ENCODE data around the gene PIK3R6. TPM values are rescaled to one million over a fixed set of nuclear protein-coding genes. Genes with fewer than 3 reads are reported as not detected.

The PIK3R6 gene
- total RNA-seq, 4 donors from 2014 or later: 0.88 to 14.9 (median 2.8) TPM

DNA sequence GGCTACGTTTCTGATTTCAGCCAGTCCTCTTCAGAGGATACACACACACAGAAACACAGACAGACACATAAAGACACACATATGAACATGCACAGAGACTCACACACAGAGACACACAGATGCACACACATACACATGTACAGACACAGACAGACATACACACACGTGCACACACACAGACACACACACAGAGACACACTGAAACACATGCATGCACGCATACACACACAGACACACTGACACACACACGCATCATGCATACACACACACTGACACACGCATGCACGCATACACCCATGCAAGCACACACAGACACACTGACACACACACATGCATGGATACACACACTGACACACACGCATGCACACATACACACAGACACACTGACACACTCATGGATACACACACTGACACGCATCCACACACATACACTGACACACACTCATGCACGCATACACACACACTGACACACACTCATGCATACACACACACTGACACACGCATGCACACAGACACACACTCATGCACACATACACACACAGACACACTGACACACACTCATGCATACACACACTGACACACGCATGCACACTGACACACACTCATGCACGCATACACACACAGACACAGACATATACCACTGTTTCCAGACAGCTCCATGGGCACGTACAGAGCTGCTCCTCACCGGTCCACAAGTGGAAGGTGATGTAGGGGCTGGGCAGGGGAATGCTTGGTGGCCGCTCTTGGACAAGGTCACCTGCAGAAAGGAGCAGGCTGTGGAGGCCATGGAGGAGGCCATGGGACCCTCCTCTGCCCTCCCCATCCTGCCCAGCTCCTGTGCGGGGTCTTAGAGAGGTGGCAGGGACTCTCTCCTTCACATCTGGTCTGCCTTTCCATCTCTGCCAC, 38.2 kb downstream of the PIK3R6 start:
- Histone ChIP-seq H3K4me1 (no peaks in the 10 kb centered on the region), H3K9me3 (no peaks in the 10 kb centered on the region), H3K36me3 (no peaks in the 10 kb centered on the region), H3K27ac (no peak overlapping the region), H3K27me3 (peaks cover 0 to 4% of the 10 kb centered on the region in 2 donors), H3K4me3 (no peak overlapping the region)
- TF ChIP-seq, protein P1, sequence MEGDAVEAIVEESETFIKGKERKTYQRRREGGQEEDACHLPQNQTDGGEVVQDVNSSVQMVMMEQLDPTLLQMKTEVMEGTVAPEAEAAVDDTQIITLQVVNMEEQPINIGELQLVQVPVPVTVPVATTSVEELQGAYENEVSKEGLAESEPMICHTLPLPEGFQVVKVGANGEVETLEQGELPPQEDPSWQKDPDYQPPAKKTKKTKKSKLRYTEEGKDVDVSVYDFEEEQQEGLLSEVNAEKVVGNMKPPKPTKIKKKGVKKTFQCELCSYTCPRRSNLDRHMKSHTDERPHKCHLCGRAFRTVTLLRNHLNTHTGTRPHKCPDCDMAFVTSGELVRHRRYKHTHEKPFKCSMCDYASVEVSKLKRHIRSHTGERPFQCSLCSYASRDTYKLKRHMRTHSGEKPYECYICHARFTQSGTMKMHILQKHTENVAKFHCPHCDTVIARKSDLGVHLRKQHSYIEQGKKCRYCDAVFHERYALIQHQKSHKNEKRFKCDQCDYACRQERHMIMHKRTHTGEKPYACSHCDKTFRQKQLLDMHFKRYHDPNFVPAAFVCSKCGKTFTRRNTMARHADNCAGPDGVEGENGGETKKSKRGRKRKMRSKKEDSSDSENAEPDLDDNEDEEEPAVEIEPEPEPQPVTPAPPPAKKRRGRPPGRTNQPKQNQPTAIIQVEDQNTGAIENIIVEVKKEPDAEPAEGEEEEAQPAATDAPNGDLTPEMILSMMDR (IDR thresholded peaks at IDR 0.05): no peak
- TF ChIP-seq POLR2A (IDR thresholded peaks at IDR 0.05): no peak
- DNase-seq: no peak

DNA sequence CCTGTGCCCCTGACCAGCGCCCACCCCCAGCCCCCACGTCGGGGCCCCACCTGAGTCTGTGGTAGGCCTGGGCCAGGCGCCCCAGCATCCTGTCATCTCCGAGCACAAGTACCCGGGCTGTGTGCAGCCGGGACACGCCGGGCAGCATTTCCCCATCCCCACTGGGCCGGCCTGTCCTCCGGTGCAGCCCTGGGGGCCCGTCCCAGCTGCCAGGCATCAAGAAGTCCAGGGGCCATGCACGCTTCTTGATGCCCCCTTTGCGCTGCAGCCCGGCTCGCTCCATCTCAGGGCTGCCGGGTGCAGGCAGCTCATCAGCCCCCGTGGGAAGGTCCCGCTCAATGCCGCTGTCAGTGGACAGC, 39.0 kb downstream of the PIK3R6 start:
- no peak overlapping the region for H3K4me3 ChIP-seq
- TF ChIP-seq POLR2A (IDR thresholded peaks at IDR 0.05): no peak
- TF ChIP-seq, protein P1 (IDR thresholded peaks at IDR 0.05): no peak
- no peaks in the 10 kb centered on the region for H3K4me1 ChIP-seq
- H3K36me3 ChIP-seq: no peaks in the 10 kb centered on the region
- H3K9me3 ChIP-seq: no peaks in the 10 kb centered on the region
- no peak overlapping the region for H3K27ac ChIP-seq
- peaks cover 0 to 4% of the 10 kb centered on the region in 2 donors for H3K27me3 ChIP-seq
- no peak for DNase-seq

DNA sequence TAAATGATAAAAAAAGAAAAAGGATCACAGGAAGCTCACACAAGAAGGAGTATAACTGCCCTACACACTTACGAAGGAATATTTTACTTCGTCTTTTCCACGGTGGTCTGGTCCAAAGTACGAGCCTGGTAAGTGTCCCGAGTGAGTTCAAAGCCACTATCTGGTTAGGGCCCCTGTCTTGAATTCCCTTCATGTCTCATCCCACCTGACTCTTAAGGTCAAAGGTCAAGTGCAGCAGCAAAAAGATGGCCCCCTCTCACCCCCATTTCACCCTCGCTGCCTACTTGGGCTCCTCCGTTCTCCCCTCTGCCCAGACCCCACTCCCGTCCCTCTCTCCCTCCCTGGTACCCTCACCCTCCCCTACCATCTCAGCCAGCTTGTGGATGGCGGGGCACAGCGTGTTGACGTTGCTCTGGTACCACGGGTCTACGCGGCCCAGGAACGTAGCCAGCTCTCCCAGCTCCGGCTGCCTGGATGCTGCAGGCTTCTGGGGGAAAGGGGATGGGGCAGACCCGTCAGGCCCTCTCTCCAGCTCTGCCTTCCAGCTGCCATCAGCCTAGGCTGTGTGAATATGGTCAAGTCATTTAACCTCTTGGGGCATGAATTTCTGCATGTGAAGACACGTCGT, 40.6 kb downstream of the PIK3R6 start:
- H3K4me1 ChIP-seq: no peaks in the 10 kb centered on the region
- no peaks in the 10 kb centered on the region for H3K9me3 ChIP-seq
- no peak overlapping the region for H3K4me3 ChIP-seq
- DNase-seq: peak in 1 of 3 donors; percentile 33
- H3K27ac ChIP-seq: no peak overlapping the region
- H3K36me3 ChIP-seq: no peaks in the 10 kb centered on the region
- TF ChIP-seq, protein P1 (IDR thresholded peaks at IDR 0.05): no peak
- TF ChIP-seq POLR2A (IDR thresholded peaks at IDR 0.05): no peak
- no peaks in the 10 kb centered on the region for H3K27me3 ChIP-seq

DNA sequence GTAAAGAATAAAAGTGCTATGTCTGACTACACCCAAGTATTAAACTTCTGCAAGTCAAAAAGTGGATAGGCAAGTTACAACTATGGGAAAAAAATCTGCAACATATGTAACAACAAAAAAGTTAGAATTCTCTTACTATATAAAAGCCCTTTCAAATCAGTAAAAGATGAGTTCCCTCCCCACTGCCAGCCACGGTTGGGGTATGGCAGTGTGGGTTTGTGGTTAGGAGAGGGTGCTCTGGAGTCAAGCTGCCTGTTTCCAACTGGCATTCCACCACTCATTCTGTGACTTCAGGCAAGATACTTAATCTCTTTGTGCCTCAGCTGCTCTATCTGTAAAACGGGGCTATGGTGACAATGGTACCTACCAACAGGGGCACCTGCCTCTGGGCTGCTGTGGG, 41.7 kb downstream of the PIK3R6 start:
- Histone ChIP-seq H3K36me3 (no peaks in the 10 kb centered on the region), H3K27ac (no peak overlapping the region), H3K4me1 (no peaks in the 10 kb centered on the region), H3K4me3 (no peak overlapping the region), H3K27me3 (no peaks in the 10 kb centered on the region), H3K9me3 (no peaks in the 10 kb centered on the region)
- peak in 1 of 3 donors; percentile 15 for DNase-seq
- no peak for TF ChIP-seq POLR2A (IDR thresholded peaks at IDR 0.05)
- TF ChIP-seq, protein P1 (IDR thresholded peaks at IDR 0.05): no peak

DNA sequence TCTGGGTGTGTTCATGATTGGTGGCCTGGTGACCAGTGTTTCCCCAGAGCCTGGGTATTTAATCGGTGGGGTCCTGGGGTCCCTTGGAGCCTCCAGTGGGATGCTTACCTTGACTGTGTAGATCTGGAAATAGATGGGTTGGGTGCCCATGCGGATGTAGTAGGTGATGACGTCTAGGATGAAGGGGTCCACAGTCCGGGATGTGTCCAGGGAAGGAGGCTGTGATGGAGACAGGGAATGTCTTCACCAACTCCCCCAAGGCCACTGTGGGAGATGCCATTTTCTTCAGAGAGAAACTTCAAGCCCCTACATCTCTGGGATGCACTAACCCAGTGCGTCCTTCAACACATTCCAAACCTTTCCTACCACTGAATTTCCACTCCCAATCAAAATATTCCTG, 44.2 kb downstream of the PIK3R6 start:
- H3K4me1 ChIP-seq: no peaks in the 10 kb centered on the region
- H3K9me3 ChIP-seq: no peaks in the 10 kb centered on the region
- H3K36me3 ChIP-seq: no peaks in the 10 kb centered on the region
- peak in 1 of 3 donors; percentile 9 for DNase-seq
- no peak overlapping the region for H3K4me3 ChIP-seq
- H3K27me3 ChIP-seq: no peaks in the 10 kb centered on the region
- TF ChIP-seq, protein P1 (IDR thresholded peaks at IDR 0.05): no peak
- TF ChIP-seq POLR2A (IDR thresholded peaks at IDR 0.05): no peak
- no peak overlapping the region for H3K27ac ChIP-seq
